Cardiac fibroblast (primary cell): Measurements from ENCODE around the gene STX4.

ENCODE experiments used
- DNase-seq, 2 donors: peaks; one replicate each; pipeline versions ENCODE4 v3.0.0 to v3.0.0-alpha.2; 2010; ENCODE audit warnings: low read depth in 2 of 2
- H3K4me3 ChIP-seq, 2 donors: replicated peaks in 1 of 2; 1 replicate in 1 of 2; 2 replicates in 1 of 2; pipeline ENCODE4 v1.5.1; 2011; ENCODE audit warnings: low read depth in 2 of 2, low read length in 2 of 2, mild to moderate bottlenecking in 2 of 2, moderate library complexity in 1 of 2
- TF ChIP-seq, protein P1 (sequence below): IDR thresholded peaks from one replicate; pipeline ENCODE4 v1.5.1; 2011; ENCODE audit warnings: low read depth, mild to moderate bottlenecking, low read length, inconsistent platforms

STX4 gene

GRCh38 chr16:31023252-31023602 is 10.1 kb upstream of the STX4 start:
- TF ChIP-seq, protein P1, sequence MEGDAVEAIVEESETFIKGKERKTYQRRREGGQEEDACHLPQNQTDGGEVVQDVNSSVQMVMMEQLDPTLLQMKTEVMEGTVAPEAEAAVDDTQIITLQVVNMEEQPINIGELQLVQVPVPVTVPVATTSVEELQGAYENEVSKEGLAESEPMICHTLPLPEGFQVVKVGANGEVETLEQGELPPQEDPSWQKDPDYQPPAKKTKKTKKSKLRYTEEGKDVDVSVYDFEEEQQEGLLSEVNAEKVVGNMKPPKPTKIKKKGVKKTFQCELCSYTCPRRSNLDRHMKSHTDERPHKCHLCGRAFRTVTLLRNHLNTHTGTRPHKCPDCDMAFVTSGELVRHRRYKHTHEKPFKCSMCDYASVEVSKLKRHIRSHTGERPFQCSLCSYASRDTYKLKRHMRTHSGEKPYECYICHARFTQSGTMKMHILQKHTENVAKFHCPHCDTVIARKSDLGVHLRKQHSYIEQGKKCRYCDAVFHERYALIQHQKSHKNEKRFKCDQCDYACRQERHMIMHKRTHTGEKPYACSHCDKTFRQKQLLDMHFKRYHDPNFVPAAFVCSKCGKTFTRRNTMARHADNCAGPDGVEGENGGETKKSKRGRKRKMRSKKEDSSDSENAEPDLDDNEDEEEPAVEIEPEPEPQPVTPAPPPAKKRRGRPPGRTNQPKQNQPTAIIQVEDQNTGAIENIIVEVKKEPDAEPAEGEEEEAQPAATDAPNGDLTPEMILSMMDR, result no peak
- DNase-seq, result no peak
- H3K4me3 ChIP-seq, result no peak overlapping the region

- TF ChIP-seq, protein P1, result no peak
- H3K4me3 ChIP-seq, result no peak overlapping the region
- DNase-seq, result no peak
Measured at GRCh38 chr16:31023627-31024226, 9.6 kb upstream of the STX4 start.

DNA sequence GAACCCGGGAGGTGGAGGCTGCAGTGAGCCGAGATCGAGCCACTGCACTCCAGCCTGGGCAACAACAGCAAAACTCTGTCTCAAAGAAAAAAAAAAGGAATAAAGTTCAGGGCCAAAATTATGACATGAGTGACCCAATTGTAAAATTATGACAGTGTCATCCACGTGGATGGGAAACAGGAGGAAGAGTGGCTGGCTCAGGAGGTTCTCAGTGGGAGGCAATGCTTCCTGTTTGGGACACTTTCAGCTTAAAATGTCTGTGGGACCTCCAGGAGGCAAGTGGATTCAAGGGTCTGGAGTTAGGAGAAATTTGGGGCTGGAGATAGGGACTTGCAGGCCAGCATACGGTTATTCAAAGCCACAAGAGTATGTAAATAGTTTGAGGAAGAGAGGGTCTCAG is 8.0 kb upstream of the STX4 start:
- TF ChIP-seq, protein P1, result no peak
- H3K4me3 ChIP-seq, result no peak overlapping the region
- no peak for DNase-seq

GRCh38 chr16:31029272-31029671 is 4.1 kb upstream of the STX4 start:
- DNase-seq, result no peak
- TF ChIP-seq, protein P1, result no peak
- no peak overlapping the region for H3K4me3 ChIP-seq

DNA sequence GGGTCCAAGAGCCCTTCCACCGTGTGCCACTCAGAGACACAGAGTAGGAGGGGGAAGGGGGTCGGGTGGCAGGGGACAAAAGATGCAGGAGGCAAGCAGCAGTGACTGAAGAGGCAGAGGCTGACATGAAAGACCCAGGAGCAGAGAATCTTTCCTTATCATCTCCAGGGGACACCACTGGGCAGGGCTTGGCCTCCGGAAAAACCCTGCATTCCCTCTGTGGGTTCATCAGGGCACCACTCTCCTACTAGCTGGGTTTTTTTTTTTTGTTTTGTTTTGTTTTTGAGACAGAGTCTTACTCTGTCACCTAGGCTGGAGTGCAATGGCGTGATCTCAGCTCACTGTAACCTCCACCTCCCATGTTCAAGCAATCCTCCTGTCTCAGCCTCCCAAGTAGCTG is 2.1 kb upstream of the STX4 start:
- DNase-seq, result no peak
- TF ChIP-seq, protein P1, result no peak
- no peak overlapping the region for H3K4me3 ChIP-seq

DNA sequence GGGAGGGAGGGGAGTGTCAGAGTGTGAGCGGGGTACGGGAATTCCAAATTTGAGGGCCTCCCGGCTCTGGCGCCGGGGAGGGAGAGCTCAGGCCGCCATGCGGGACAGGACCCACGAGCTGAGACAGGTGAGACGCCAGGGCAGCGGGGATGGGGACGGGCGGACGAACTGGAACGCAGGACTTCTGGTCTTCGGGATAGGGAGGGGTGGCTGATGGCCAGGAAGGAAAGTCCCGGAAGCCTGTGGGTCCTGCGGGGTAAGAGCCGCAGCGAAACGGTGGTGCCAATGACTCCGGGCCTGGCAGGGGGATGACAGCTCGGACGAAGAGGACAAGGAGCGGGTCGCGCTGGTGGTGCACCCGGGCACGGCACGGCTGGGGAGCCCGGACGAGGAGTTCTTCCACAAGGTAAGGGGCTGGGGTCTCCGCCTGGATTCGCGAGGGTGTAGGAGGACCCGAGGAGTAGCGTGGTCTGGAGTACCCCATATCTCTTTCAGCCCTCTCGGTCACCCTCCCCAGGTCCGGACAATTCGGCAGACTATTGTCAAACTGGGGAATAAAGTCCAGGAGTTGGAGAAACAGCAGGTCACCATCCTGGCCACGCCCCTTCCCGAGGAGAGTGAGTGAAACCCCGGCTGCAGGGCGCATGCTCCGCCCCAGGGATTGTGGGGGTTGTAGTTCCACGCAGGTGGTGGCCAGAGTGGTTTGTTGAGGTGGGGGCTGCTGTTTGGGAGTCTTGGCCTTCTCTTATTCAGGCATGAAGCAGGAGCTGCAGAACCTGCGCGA is 543 bp downstream of the STX4 start:
- TF ChIP-seq, protein P1, result no peak
- DNase-seq, result peak; percentile 84 to 85
- H3K4me3 ChIP-seq, result peak overlapping the region; percentile 99 to 100
